H1 (cell line): Measurements from ENCODE around the gene CNKSR2.

Experiments used
- POLR2AphosphoS5 ChIP-seq: IDR thresholded peaks from 2 replicates; pipeline ENCODE4 v1.6.1; 2011; ENCODE audit warnings: low read depth, low read length
- SIX5 ChIP-seq: IDR thresholded peaks from 2 replicates; pipeline ENCODE4 v1.6.1; 2011; ENCODE audit warnings: mild to moderate bottlenecking, low read depth, low read length

DNA sequence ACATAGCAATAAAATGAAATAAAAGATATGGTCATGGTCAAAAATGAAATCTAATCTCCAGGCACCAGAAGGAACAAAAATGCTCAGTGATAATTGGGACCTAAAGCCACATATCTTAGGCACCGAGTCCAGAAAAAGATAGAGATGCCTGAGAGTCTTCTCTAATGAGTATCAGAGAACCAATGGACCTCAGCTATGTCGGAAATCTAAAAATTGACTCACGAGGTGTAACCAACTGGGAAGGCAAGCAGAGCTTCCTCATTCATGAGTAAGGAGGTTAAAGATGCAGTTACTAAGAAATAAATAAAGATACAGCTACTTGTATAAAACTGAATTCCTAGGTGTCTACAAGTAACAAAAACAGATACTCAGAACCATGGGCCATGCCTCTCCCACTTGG, 211.8 kb downstream of the CNKSR2 start:
- TF ChIP-seq SIX5: no peak
- no peak for TF ChIP-seq POLR2AphosphoS5
